ENCODE data around the gene ZBTB20.

- TF ChIP-seq EZH2 (IDR thresholded peaks at IDR 0.05; ENCODE audit: borderline replicate concordance, low read depth, low read length, severe bottlenecking): no peak
- no peak for TF ChIP-seq CTCF (IDR thresholded peaks at IDR 0.05; ENCODE audit: borderline replicate concordance, extremely low read depth, low read length, poor library complexity, severe bottlenecking)
Measured at GRCh38 chr3:114586119-114586518, 561.0 kb downstream of the ZBTB20 start.

Data from DND-41 (cell line).